Vagina (tissue), 2 donors: ENCODE measurements around the gene GNAI2. TPM values are rescaled to one million over a fixed set of nuclear protein-coding genes. Genes with fewer than 3 reads are reported as not detected.

Experiments
- DNase-seq, 2 donors: peaks; one replicate each; pipeline ENCODE4 v3.0.0-alpha.2; 2017; ENCODE audit errors: extremely low spot score in 2 of 2
- H3K27ac ChIP-seq: fragments of 200-600 bp; sonication (generic); one replicate; pipeline ENCODE4 v1.5.1; 2019
- H3K27me3 ChIP-seq: fragments of 200-600 bp; sonication (generic); one replicate; pipeline ENCODE4 v1.5.1; 2019
- H3K36me3 ChIP-seq, 2 donors: fragments of 200-600 bp; sonication (generic); one replicate each; pipeline ENCODE4 v1.5.1; 2017 to 2019
- H3K4me1 ChIP-seq: fragments of 200-600 bp; sonication (generic); one replicate; pipeline ENCODE4 v1.5.1; 2019
- H3K4me3 ChIP-seq, 2 donors: fragments of 200-600 bp; sonication (generic); 1 replicate in 1 of 2; 2 replicates in 1 of 2; pipeline ENCODE4 v1.5.1; 2016 to 2019
- H3K9me3 ChIP-seq: fragments of 200-600 bp; sonication (generic); one replicate; pipeline ENCODE4 v1.5.1; 2019
- CTCF ChIP-seq, 3 experiments: fragments of 450-650 bp in 2 of 3; fragments of 200-600 bp in 1 of 3; sonication (generic) in 1 of 3; IDR thresholded peaks; one replicate each; pipeline ENCODE4 v1.5.1; 2017 to 2019; ENCODE audit warnings: antibody characterized with exemption in 3 of 3, mild to moderate bottlenecking in 2 of 3, moderate library complexity in 2 of 3
- POLR2A ChIP-seq, 2 donors: fragments of 450-650 bp; IDR thresholded peaks; one replicate each; pipeline ENCODE4 v1.6.1; 2017; ENCODE audit warnings: antibody characterized with exemption in 2 of 2, mild to moderate bottlenecking in 2 of 2, moderate library complexity in 2 of 2
- POLR2AphosphoS5 ChIP-seq, 2 donors: sonication (generic); formaldehyde crosslinking; IDR thresholded peaks; one replicate each; pipeline ENCODE4 v1.9.0; 2017; ENCODE audit warnings: antibody characterized with exemption in 2 of 2, mild to moderate bottlenecking in 2 of 2, low read depth in 1 of 2; ENCODE audit not compliant: insufficient read depth in 1 of 2
- intact Hi-C: fragments of 100-400 bp; cut with DNase I; formaldehyde crosslinking; loops from one replicate; pipeline ENCODE4 v1.15.1; 2023
- total RNA-seq: library from RNA; depleted of rRNA; stranded (reverse); fragments of >200 nt; gene quantifications from one replicate; pipeline ENCODE4 v1.2.3, GENCODE V29; 2016

The GNAI2 gene
- total RNA-seq, 1 donor from 2014 or later, result 244 TPM

- Histone ChIP-seq H3K9me3 (no peaks in the 10 kb centered on the region), H3K4me3 (no peak overlapping the region), H3K36me3 (no peaks in the 10 kb centered on the region), H3K27me3 (no peaks in the 10 kb centered on the region), H3K4me1 (peaks cover 32% of the 10 kb centered on the region), H3K27ac (no peak overlapping the region)
- TF ChIP-seq CTCF (IDR thresholded peaks at IDR 0.05) (no peak), POLR2AphosphoS5 (IDR thresholded peaks at IDR 0.05; ENCODE audit: insufficient read depth in 1 of 2, low read depth in 1 of 2) (no peak), POLR2A (IDR thresholded peaks at IDR 0.05) (no peak)
- intact Hi-C loops, result no loop called here
- no peak for DNase-seq
These were observed 5.2 kb upstream of the GNAI2 start for GRCh38 chr3:50230794-50231125.

GRCh38 chr3:50231581-50231980, 4.4 kb upstream of the GNAI2 start:
- Histone ChIP-seq H3K27ac (no peak overlapping the region), H3K9me3 (no peaks in the 10 kb centered on the region), H3K4me1 (peaks cover 27% of the 10 kb centered on the region), H3K4me3 (no peak overlapping the region), H3K27me3 (no peaks in the 10 kb centered on the region), H3K36me3 (no peaks in the 10 kb centered on the region)
- no peak for TF ChIP-seq CTCF (IDR thresholded peaks at IDR 0.05)
- intact Hi-C loops, result no loop called here
- DNase-seq, result no peak

GRCh38 chr3:50232303-50232702, 3.7 kb upstream of the GNAI2 start:
- H3K27ac ChIP-seq, result no peak overlapping the region
- H3K27me3 ChIP-seq, result no peaks in the 10 kb centered on the region
- no peaks in the 10 kb centered on the region for H3K36me3 ChIP-seq
- no peak overlapping the region for H3K4me3 ChIP-seq
- DNase-seq, result no peak
- intact Hi-C loops, result no loop called here
- TF ChIP-seq POLR2AphosphoS5 (IDR thresholded peaks at IDR 0.05; ENCODE audit: insufficient read depth in 1 of 2, low read depth in 1 of 2), result no peak
- TF ChIP-seq POLR2A (IDR thresholded peaks at IDR 0.05), result no peak
- no peak for TF ChIP-seq CTCF (IDR thresholded peaks at IDR 0.05)
- no peaks in the 10 kb centered on the region for H3K9me3 ChIP-seq
- H3K4me1 ChIP-seq, result peaks cover 29% of the 10 kb centered on the region

- TF ChIP-seq CTCF (IDR thresholded peaks at IDR 0.05), result no peak
- TF ChIP-seq POLR2A (IDR thresholded peaks at IDR 0.05), result no peak
- Histone ChIP-seq H3K4me3 (no peak overlapping the region), H3K9me3 (no peaks in the 10 kb centered on the region), H3K4me1 (peaks cover 31% of the 10 kb centered on the region), H3K36me3 (no peaks in the 10 kb centered on the region), H3K27me3 (no peaks in the 10 kb centered on the region), H3K27ac (no peak overlapping the region)
- intact Hi-C loops, result no loop called here
- DNase-seq, result no peak
These were observed 2.8 kb upstream of the GNAI2 start for GRCh38 chr3:50233176-50233575.

- Histone ChIP-seq H3K9me3 (no peaks in the 10 kb centered on the region), H3K27ac (peak overlapping the region; percentile 92), H3K4me3 (peak overlapping the region; percentile 87 to 97), H3K36me3 (no peaks in the 10 kb centered on the region), H3K27me3 (no peaks in the 10 kb centered on the region), H3K4me1 (peaks cover 62% of the 10 kb centered on the region)
- no peak for TF ChIP-seq CTCF (IDR thresholded peaks at IDR 0.05)
- no peak for TF ChIP-seq POLR2AphosphoS5 (IDR thresholded peaks at IDR 0.05; ENCODE audit: insufficient read depth in 1 of 2, low read depth in 1 of 2)
- intact Hi-C loops, result no loop called here
- DNase-seq, result no peak
These were observed 604 bp downstream of the GNAI2 start for GRCh38 chr3:50236484-50237132.
